Activated CD4-positive, alpha-beta T cell treated with anti-CD3 and anti-CD28 coated beads, Interleukin-2, amount 50 U/mL, for 1 hour (primary cell): ENCODE measurements around the gene FBXL4.

ENCODE experiments used
- DNase-seq: peaks from one replicate; pipeline ENCODE4 v3.0.0-alpha.2; 2020

Gene FBXL4

GRCh38 chr6:98836962-98837944 is 110.5 kb downstream of the FBXL4 start:
- DNase-seq: no peak

GRCh38 chr6:98836025-98836961 is 111.5 kb downstream of the FBXL4 start:
- no peak for DNase-seq

GRCh38 chr6:98835149-98836024 is 112.4 kb downstream of the FBXL4 start:
- no peak for DNase-seq

- DNase-seq: peak; percentile 58
Measured at GRCh38 chr6:98834060-98835031, 113.4 kb downstream of the FBXL4 start, which contains the start of gene POU3F2. Gene POU3F2 (plus strand): TSS chr6:98834574. CDS start chr6:98834874, 300 bp downstream.

- DNase-seq: no peak
Measured at GRCh38 chr6:98833307-98834059, 114.3 kb downstream of the FBXL4 start.

- no peak for DNase-seq
Measured at GRCh38 chr6:98833057-98833306, 114.8 kb downstream of the FBXL4 start.

- no peak for DNase-seq
Measured at GRCh38 chr6:98832284-98833056, 115.3 kb downstream of the FBXL4 start.

- DNase-seq: no peak
Measured at GRCh38 chr6:98831959-98832283, 115.8 kb downstream of the FBXL4 start.

GRCh38 chr6:98831057-98831958 is 116.4 kb downstream of the FBXL4 start:
- DNase-seq: no peak

- DNase-seq: no peak
Measured at GRCh38 chr6:98830146-98830545, 117.6 kb downstream of the FBXL4 start.

- DNase-seq: no peak
Measured at GRCh38 chr6:98828941-98829411, 118.8 kb downstream of the FBXL4 start.

GRCh38 chr6:98828211-98828788 is 119.4 kb downstream of the FBXL4 start:
- no peak for DNase-seq

GRCh38 chr6:98827295-98828159 is 120.2 kb downstream of the FBXL4 start:
- DNase-seq: no peak

GRCh38 chr6:98825600-98826230 is 122.0 kb downstream of the FBXL4 start:
- DNase-seq: no peak

- DNase-seq: no peak
Measured at GRCh38 chr6:98824902-98825599, 122.7 kb downstream of the FBXL4 start.
